Trophoblast cell (in vitro differentiated cells and primary cell): Measurements from ENCODE around the gene OR2T6.

Experiments used
- DNase-seq, 2 donors: peaks; one replicate each; pipeline ENCODE4 v3.0.0-alpha.2; 2016
- H2AFZ ChIP-seq: 2 replicates; pipeline ENCODE4 v1.6.1; 2013; ENCODE audit warnings: low read length, moderate library complexity, mild to moderate bottlenecking; ENCODE audit not compliant: insufficient read depth, poor library complexity
- H2AK5ac ChIP-seq: 2 replicates; pipeline ENCODE4 v1.6.1; 2013; ENCODE audit warnings: mild to moderate bottlenecking, low read length
- H2BK120ac ChIP-seq: 2 replicates; pipeline ENCODE4 v1.6.1; 2013; ENCODE audit warnings: low read length, mild to moderate bottlenecking, moderate library complexity; ENCODE audit not compliant: insufficient read depth, poor library complexity
- H2BK12ac ChIP-seq: 2 replicates; pipeline ENCODE4 v1.6.1; 2013; ENCODE audit warnings: mild to moderate bottlenecking, low read length, moderate library complexity
- H2BK5ac ChIP-seq: 2 replicates; pipeline ENCODE4 v1.6.1; 2013; ENCODE audit warnings: low read length, low read depth, moderate library complexity, mild to moderate bottlenecking; ENCODE audit not compliant: poor library complexity
- H3K14ac ChIP-seq: 2 replicates; pipeline ENCODE4 v1.6.1; 2013; ENCODE audit warnings: mild to moderate bottlenecking, low read length
- H3K18ac ChIP-seq: 2 replicates; pipeline ENCODE4 v1.6.1; 2013; ENCODE audit warnings: mild to moderate bottlenecking, low read length
- H3K23ac ChIP-seq: 2 replicates; pipeline ENCODE4 v1.6.1; 2013; ENCODE audit warnings: low read length
- H3K27ac ChIP-seq: 2 replicates; pipeline ENCODE4 v1.5.1; 2013; ENCODE audit warnings: low read depth, mild to moderate bottlenecking, inconsistent platforms, low read length, moderate library complexity
- H3K27me3 ChIP-seq: 2 replicates; pipeline ENCODE4 v1.6.1; 2013; ENCODE audit warnings: inconsistent platforms, mild to moderate bottlenecking, low read length, moderate library complexity; ENCODE audit not compliant: insufficient read depth
- H3K36me3 ChIP-seq, 2 experiments: 1 replicate in 1 of 2; 2 replicates in 1 of 2; pipeline ENCODE4 v1.6.1; 2013; ENCODE audit warnings: low read length in 2 of 2, mild to moderate bottlenecking in 2 of 2, moderate library complexity in 1 of 2; ENCODE audit not compliant: insufficient read depth in 2 of 2, control insufficient read depth in 1 of 2
- H3K4ac ChIP-seq: 2 replicates; pipeline ENCODE4 v1.6.1; 2013; ENCODE audit warnings: low read depth, mild to moderate bottlenecking, low read length, moderate library complexity
- H3K4me1 ChIP-seq, 2 experiments: 1 replicate in 1 of 2; 2 replicates in 1 of 2; pipeline ENCODE4 v1.6.1; 2013; ENCODE audit warnings: low read length in 2 of 2, mild to moderate bottlenecking in 2 of 2, moderate library complexity in 1 of 2; ENCODE audit not compliant: insufficient read depth in 2 of 2, control insufficient read depth in 1 of 2
- H3K4me2 ChIP-seq: 2 replicates; pipeline ENCODE4 v1.6.1; 2013; ENCODE audit warnings: inconsistent platforms, mild to moderate bottlenecking, low read length, moderate library complexity
- H3K4me3 ChIP-seq: 2 replicates; pipeline ENCODE4 v1.5.1; 2013; ENCODE audit warnings: mild to moderate bottlenecking, low read depth, low read length, inconsistent platforms
- H3K79me1 ChIP-seq: one replicate; pipeline ENCODE4 v1.6.1; 2013; ENCODE audit warnings: low read length
- H3K79me2 ChIP-seq: 2 replicates; pipeline ENCODE4 v1.6.1; 2013; ENCODE audit warnings: low read length, mild to moderate bottlenecking; ENCODE audit not compliant: control insufficient read depth, insufficient read depth, poor library complexity
- H3K9ac ChIP-seq: 2 replicates; pipeline ENCODE4 v1.6.1; 2013; ENCODE audit warnings: mild to moderate bottlenecking, low read length
- H3K9me3 ChIP-seq: 2 replicates; pipeline ENCODE4 v1.6.1; 2013; ENCODE audit warnings: low read depth, mild to moderate bottlenecking, control low read depth, inconsistent platforms, low read length; ENCODE audit not compliant: insufficient read depth
- H4K12ac ChIP-seq: 2 replicates; pipeline ENCODE4 v1.6.1; 2013; ENCODE audit warnings: low read depth, mild to moderate bottlenecking, low read length, moderate library complexity
- H4K8ac ChIP-seq: 2 replicates; pipeline ENCODE4 v1.6.1; 2013; ENCODE audit warnings: low read depth, mild to moderate bottlenecking, low read length, moderate library complexity
- H4K91ac ChIP-seq: one replicate; pipeline ENCODE4 v1.6.1; 2013; ENCODE audit warnings: low read depth, mild to moderate bottlenecking, low read length, moderate library complexity
- WGBS: extraction: QIAGEN DNeasy Blood & Tissue Kit; methylation state at CpG from one replicate; pipeline ENCODE4 v1.1.7; 2013; ENCODE audit warnings: missing lambda C conversion rate; ENCODE audit not compliant: insufficient read length, insufficient coverage; ENCODE audit errors: extremely low coverage; 5-methylcytosine and 5-hydroxymethylcytosine counted together

Gene OR2T6

DNA sequence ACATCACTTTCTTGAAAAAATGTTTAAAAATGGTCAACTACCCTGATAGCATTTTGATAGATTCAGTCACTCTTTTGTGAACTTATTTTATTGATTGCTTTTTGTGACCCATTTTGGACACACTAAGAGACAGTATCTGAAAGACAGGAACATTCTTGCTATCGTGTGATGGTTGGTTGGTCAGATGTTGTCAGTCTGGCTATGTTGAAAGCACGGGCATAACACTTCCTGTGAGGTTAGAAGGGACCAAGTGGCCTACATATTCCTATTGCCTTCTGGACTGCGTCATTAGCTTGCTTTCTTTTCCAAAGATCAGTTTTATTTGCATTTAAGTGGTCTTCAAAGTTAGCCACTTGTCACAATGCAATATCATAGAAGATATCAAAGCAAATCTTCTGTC lies 1.4 kb downstream of the OR2T6 start:
- no peak overlapping the region for H3K23ac ChIP-seq
- no peak overlapping the region for H2BK12ac ChIP-seq
- H4K91ac ChIP-seq, result no peak overlapping the region
- no peak overlapping the region for H3K27ac ChIP-seq
- H3K4me2 ChIP-seq, result no peak overlapping the region
- no peak overlapping the region for H2BK5ac ChIP-seq
- H2AK5ac ChIP-seq, result no peak overlapping the region
- H4K12ac ChIP-seq, result no peak overlapping the region
- H3K79me2 ChIP-seq, result no peaks in the 10 kb centered on the region
- no peak overlapping the region for H2AFZ ChIP-seq
- DNase-seq, result no peak
- no peak overlapping the region for H2BK120ac ChIP-seq
- H3K79me1 ChIP-seq, result no peaks in the 10 kb centered on the region
- H3K9me3 ChIP-seq, result peaks cover 20% of the 10 kb centered on the region
- H3K4me3 ChIP-seq, result no peak overlapping the region
- no CpG with 5 or more reads among the region's 3 CpGs for WGBS
- H3K9ac ChIP-seq, result no peak overlapping the region
- H3K4ac ChIP-seq, result no peak overlapping the region
- H3K4me1 ChIP-seq, result no peaks in the 10 kb centered on the region
- no peak overlapping the region for H3K14ac ChIP-seq
- no peak overlapping the region for H4K8ac ChIP-seq
- no peaks in the 10 kb centered on the region for H3K27me3 ChIP-seq
- H3K36me3 ChIP-seq, result no peaks in the 10 kb centered on the region
- H3K18ac ChIP-seq, result no peak overlapping the region

- H3K4me1 ChIP-seq, result no peaks in the 10 kb centered on the region
- H2AK5ac ChIP-seq, result no peak overlapping the region
- no peak overlapping the region for H3K27ac ChIP-seq
- H3K4me2 ChIP-seq, result no peak overlapping the region
- H3K9ac ChIP-seq, result no peak overlapping the region
- no peak overlapping the region for H3K18ac ChIP-seq
- no peak overlapping the region for H2BK120ac ChIP-seq
- no peak overlapping the region for H3K4me3 ChIP-seq
- H2AFZ ChIP-seq, result no peak overlapping the region
- H3K23ac ChIP-seq, result no peak overlapping the region
- H2BK12ac ChIP-seq, result no peak overlapping the region
- H4K8ac ChIP-seq, result no peak overlapping the region
- no peaks in the 10 kb centered on the region for H3K79me2 ChIP-seq
- no CpG with 5 or more reads among the region's 3 CpGs for WGBS
- no peaks in the 10 kb centered on the region for H3K79me1 ChIP-seq
- H3K27me3 ChIP-seq, result no peaks in the 10 kb centered on the region
- H3K4ac ChIP-seq, result no peak overlapping the region
- no peak overlapping the region for H3K14ac ChIP-seq
- H3K9me3 ChIP-seq, result peaks cover 7% of the 10 kb centered on the region
- no peak overlapping the region for H4K91ac ChIP-seq
- H3K36me3 ChIP-seq, result no peaks in the 10 kb centered on the region
- no peak overlapping the region for H4K12ac ChIP-seq
- no peak overlapping the region for H2BK5ac ChIP-seq
- no peak for DNase-seq
These were observed 5.3 kb downstream of the OR2T6 start for GRCh38 chr1:248380854-248381253.

- H3K79me2 ChIP-seq, result no peaks in the 10 kb centered on the region
- DNase-seq, result no peak
- no peak overlapping the region for H4K12ac ChIP-seq
- no peaks in the 10 kb centered on the region for H3K27me3 ChIP-seq
- no peak overlapping the region for H3K4me2 ChIP-seq
- no peak overlapping the region for H2BK120ac ChIP-seq
- H3K9ac ChIP-seq, result no peak overlapping the region
- no peaks in the 10 kb centered on the region for H3K79me1 ChIP-seq
- no peak overlapping the region for H2AFZ ChIP-seq
- H3K9me3 ChIP-seq, result peaks cover 12% of the 10 kb centered on the region
- H2BK5ac ChIP-seq, result no peak overlapping the region
- H3K23ac ChIP-seq, result no peak overlapping the region
- WGBS, result no CpG with 5 or more reads among the region's 2 CpGs
- no peak overlapping the region for H3K4ac ChIP-seq
- no peaks in the 10 kb centered on the region for H3K36me3 ChIP-seq
- H4K8ac ChIP-seq, result no peak overlapping the region
- H3K18ac ChIP-seq, result no peak overlapping the region
- H3K4me1 ChIP-seq, result no peaks in the 10 kb centered on the region
- no peak overlapping the region for H3K27ac ChIP-seq
- H4K91ac ChIP-seq, result no peak overlapping the region
- H2AK5ac ChIP-seq, result no peak overlapping the region
- H2BK12ac ChIP-seq, result no peak overlapping the region
- H3K14ac ChIP-seq, result no peak overlapping the region
- no peak overlapping the region for H3K4me3 ChIP-seq
These were observed 12.9 kb downstream of the OR2T6 start for GRCh38 chr1:248388426-248388825.

DNA sequence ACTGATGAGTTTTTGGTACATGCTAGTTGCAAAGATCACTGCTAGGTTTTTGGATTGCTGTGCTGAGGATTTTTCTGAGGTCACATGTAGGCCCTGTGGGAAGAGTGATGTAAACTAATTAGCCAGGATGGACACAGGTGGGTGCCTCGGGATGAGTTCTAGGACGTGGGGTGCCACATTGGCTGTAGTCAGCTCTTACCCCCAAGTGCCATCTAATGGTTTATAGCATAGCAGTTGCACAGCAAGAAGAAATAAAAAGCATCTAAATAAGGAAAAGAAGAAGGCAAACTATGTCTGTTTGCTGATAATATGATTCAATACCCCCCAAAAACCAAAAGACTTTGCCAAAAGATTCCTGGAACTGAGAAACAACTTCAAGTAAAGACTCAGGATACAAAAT lies 17.5 kb downstream of the OR2T6 start:
- Histone ChIP-seq H3K27me3 (no peaks in the 10 kb centered on the region), H3K4ac (no peak overlapping the region)
- WGBS, result no CpG with 5 or more reads among the region's 2 CpGs

More for the DNA sequence above, 17.5 kb downstream of the OR2T6 start:
- Histone ChIP-seq H3K4me1 (no peaks in the 10 kb centered on the region), H3K4me2 (no peak overlapping the region), H2BK5ac (no peak overlapping the region), H3K4me3 (no peak overlapping the region), H3K18ac (no peak overlapping the region), H3K23ac (no peak overlapping the region), H3K79me2 (no peaks in the 10 kb centered on the region), H2BK12ac (no peak overlapping the region), H4K8ac (no peak overlapping the region), H3K14ac (no peak overlapping the region), H4K91ac (no peak overlapping the region), H2AFZ (no peak overlapping the region), H3K79me1 (no peaks in the 10 kb centered on the region), H3K36me3 (no peaks in the 10 kb centered on the region), H2AK5ac (no peak overlapping the region), H3K9ac (no peak overlapping the region), H3K9me3 (peaks cover 6% of the 10 kb centered on the region), H3K27ac (no peak overlapping the region), H4K12ac (no peak overlapping the region), H2BK120ac (no peak overlapping the region)
- no peak for DNase-seq
